Measurements from ENCODE around the gene PMAIP1. TPM values are rescaled to one million over a fixed set of nuclear protein-coding genes. Genes with fewer than 3 reads are reported as not detected.

PMAIP1 gene
- total RNA-seq, 1 donor from 2014 or later = 12.6 TPM

- no peak for TF ChIP-seq CTCF (IDR thresholded peaks at IDR 0.05; ENCODE audit: partially characterized antibody, unreplicated experiment)
- H3K27ac Mint-ChIP-seq (ENCODE audit: unreplicated experiment) = no peak overlapping the region
- no peak for DNase-seq
- peaks cover 11% of the 10 kb centered on the region for H3K4me1 Mint-ChIP-seq (ENCODE audit: low read depth, unreplicated experiment)
- no peak overlapping the region for H3K4me3 Mint-ChIP-seq (ENCODE audit: unreplicated experiment)
- H3K36me3 Mint-ChIP-seq (ENCODE audit: unreplicated experiment) = no peaks in the 10 kb centered on the region
- no peaks in the 10 kb centered on the region for H3K9me3 Mint-ChIP-seq (ENCODE audit: unreplicated experiment)
- no peaks in the 10 kb centered on the region for H3K27me3 Mint-ChIP-seq (ENCODE audit: unreplicated experiment)
Observed at GRCh38 chr18:59928201-59928600, 28.4 kb downstream of the PMAIP1 start.

- no peaks in the 10 kb centered on the region for H3K27me3 Mint-ChIP-seq (ENCODE audit: unreplicated experiment)
- H3K9me3 Mint-ChIP-seq (ENCODE audit: unreplicated experiment) = no peaks in the 10 kb centered on the region
- H3K4me1 Mint-ChIP-seq (ENCODE audit: low read depth, unreplicated experiment) = peaks cover 4% of the 10 kb centered on the region
- no peak overlapping the region for H3K4me3 Mint-ChIP-seq (ENCODE audit: unreplicated experiment)
- no peaks in the 10 kb centered on the region for H3K36me3 Mint-ChIP-seq (ENCODE audit: unreplicated experiment)
- TF ChIP-seq CTCF (IDR thresholded peaks at IDR 0.05; ENCODE audit: partially characterized antibody, unreplicated experiment) = no peak
- H3K27ac Mint-ChIP-seq (ENCODE audit: unreplicated experiment) = no peak overlapping the region
- DNase-seq = no peak
Observed at GRCh38 chr18:59929621-59930295, 30.0 kb downstream of the PMAIP1 start.

- no peak overlapping the region for H3K27ac Mint-ChIP-seq (ENCODE audit: unreplicated experiment)
- no peak overlapping the region for H3K4me3 Mint-ChIP-seq (ENCODE audit: unreplicated experiment)
- H3K36me3 Mint-ChIP-seq (ENCODE audit: unreplicated experiment) = no peaks in the 10 kb centered on the region
- DNase-seq = no peak
- H3K27me3 Mint-ChIP-seq (ENCODE audit: unreplicated experiment) = no peaks in the 10 kb centered on the region
- H3K9me3 Mint-ChIP-seq (ENCODE audit: unreplicated experiment) = peaks cover 2% of the 10 kb centered on the region
- H3K4me1 Mint-ChIP-seq (ENCODE audit: low read depth, unreplicated experiment) = peaks cover 4% of the 10 kb centered on the region
- TF ChIP-seq CTCF (IDR thresholded peaks at IDR 0.05; ENCODE audit: partially characterized antibody, unreplicated experiment) = no peak
Observed at GRCh38 chr18:59932401-59932800, 32.6 kb downstream of the PMAIP1 start.

GRCh38 chr18:59938676-59939075 lies 38.9 kb downstream of the PMAIP1 start:
- H3K36me3 Mint-ChIP-seq (ENCODE audit: unreplicated experiment) = peaks cover 5% of the 10 kb centered on the region
- no peaks in the 10 kb centered on the region for H3K27me3 Mint-ChIP-seq (ENCODE audit: unreplicated experiment)
- no peak overlapping the region for H3K27ac Mint-ChIP-seq (ENCODE audit: unreplicated experiment)
- peaks cover 2% of the 10 kb centered on the region for H3K9me3 Mint-ChIP-seq (ENCODE audit: unreplicated experiment)
- TF ChIP-seq CTCF (IDR thresholded peaks at IDR 0.05; ENCODE audit: partially characterized antibody, unreplicated experiment) = no peak
- no peaks in the 10 kb centered on the region for H3K4me1 Mint-ChIP-seq (ENCODE audit: low read depth, unreplicated experiment)
- DNase-seq = no peak
- H3K4me3 Mint-ChIP-seq (ENCODE audit: unreplicated experiment) = no peak overlapping the region

GRCh38 chr18:59939127-59939526 lies 39.3 kb downstream of the PMAIP1 start:
- Mint-ChIP-seq H3K9me3 (ENCODE audit: unreplicated experiment) (peaks cover 2% of the 10 kb centered on the region), H3K36me3 (ENCODE audit: unreplicated experiment) (peaks cover 5% of the 10 kb centered on the region), H3K4me1 (ENCODE audit: low read depth, unreplicated experiment) (no peaks in the 10 kb centered on the region), H3K4me3 (ENCODE audit: unreplicated experiment) (no peak overlapping the region), H3K27ac (ENCODE audit: unreplicated experiment) (no peak overlapping the region), H3K27me3 (ENCODE audit: unreplicated experiment) (no peaks in the 10 kb centered on the region)
- no peak for TF ChIP-seq CTCF (IDR thresholded peaks at IDR 0.05; ENCODE audit: partially characterized antibody, unreplicated experiment)
- DNase-seq = no peak
